Measurements from ENCODE around the gene AGA. TPM values are rescaled to one million over a fixed set of nuclear protein-coding genes. Genes with fewer than 3 reads are reported as not detected.
A peak's percentile ranks its signal among the peaks of the same experiment; 100 is the strongest.

Gene AGA
- total RNA-seq (2021) (13.8 and 17.0 TPM in 2 replicates), Bru-seq, nascent RNA (percentile 64 among the genes with signal in this experiment), BruChase-seq, experiment 1, labeled RNA remaining after a 2-hour chase (percentile 58 among the genes with signal in this experiment), BruChase-seq, experiment 2, labeled RNA remaining after a 6-hour chase (percentile 71 among the genes with signal in this experiment)
- long read RNA-seq, transcript AGA-201 (9 exons, 2,107 nt), result major isoform, 27 of 33 reads
- long read RNA-seq, partial matches to known transcripts, result 2 of 33 reads
- long read RNA-seq, other reads (novel, unspliced or antisense), result 4 of 33 reads

GRCh38 chr4:177441803-177442622, at the start of gene AGA:
Gene AGA (minus strand): TSS chr4:177442437. CDS start chr4:177442375, 62 bp downstream.
- Histone ChIP-seq H3K4me2 (peak within 1 kb of the TSS; percentile 97), H4K20me1 (ENCODE audit: insufficient read depth) (no peaks in the 10 kb centered on the region), H2AFZ (peak within 1 kb of the TSS; percentile 96), H3K27me3 (ENCODE audit: insufficient read depth, low read depth) (no peaks in the 10 kb centered on the region), H3K27ac (peak within 1 kb of the TSS; percentile 92), H3K9me3 (ENCODE audit: insufficient read depth, low read depth) (no peaks in the 10 kb centered on the region), H3K79me2 (ENCODE audit: low read depth) (no peaks in the 10 kb centered on the region), H3K36me3 (ENCODE audit: low read depth) (no peaks in the 10 kb centered on the region), H3K4me3 (peak within 1 kb of the TSS; percentile 91), H3K4me1 (replicated peaks; ENCODE audit: insufficient read depth) (peaks cover 16% of the 10 kb centered on the region), H3F3A (ENCODE audit: insufficient read depth, low read depth) (peaks cover 6% of the 10 kb centered on the region; the same call in 1 of the 2 replicates), H3K9me2 (ENCODE audit: insufficient read depth) (no peaks in the 10 kb centered on the region)
- DNase-seq, result peak; percentile 71 to 92
- intact Hi-C loops (cut with micrococcal nuclease; ENCODE audit: unreplicated experiment), result loop anchor here (1.0 to 2.0 kb wide), 3 partner anchors 69 to 647 kb away; no protein-coding TSS in a partner anchor
- CTCF ChIA-PET, result no interaction called here
- TF ChIP-seq EZH2 (IDR thresholded peaks at IDR 0.05; ENCODE audit: low read depth) (no peak), CTCF (conservative IDR thresholded peaks at IDR 0.05) (no peak)
- POLR2A ChIA-PET (ENCODE audit: unreplicated experiment), result interaction anchor here (0.6 to 0.8 kb wide), 5 partner anchors 55 to 1137 kb away, joined by 3 to 8 read pairs (median 3); no protein-coding TSS in a partner anchor
- TSS peak; percentile 83 for BruUV-seq (replicated peaks)

GRCh38 chr4:177492022-177492421, 49.8 kb upstream of the AGA start:
- Histone ChIP-seq H3F3A (ENCODE audit: insufficient read depth, low read depth) (no peaks in the 10 kb centered on the region), H2AFZ (no peak overlapping the region), H3K36me3 (ENCODE audit: low read depth) (no peaks in the 10 kb centered on the region), H3K27ac (no peak overlapping the region), H3K27me3 (ENCODE audit: insufficient read depth, low read depth) (no peaks in the 10 kb centered on the region), H3K4me3 (no peak overlapping the region), H3K4me1 (replicated peaks; ENCODE audit: insufficient read depth) (no peaks in the 10 kb centered on the region), H3K79me2 (ENCODE audit: low read depth) (no peaks in the 10 kb centered on the region), H3K4me2 (no peak overlapping the region), H3K9me3 (ENCODE audit: insufficient read depth, low read depth) (no peaks in the 10 kb centered on the region), H3K9me2 (ENCODE audit: insufficient read depth) (no peaks in the 10 kb centered on the region), H4K20me1 (ENCODE audit: insufficient read depth) (no peaks in the 10 kb centered on the region)
- CTCF ChIA-PET, result no interaction called here
- no peak for DNase-seq
- TF ChIP-seq EZH2 (IDR thresholded peaks at IDR 0.05; ENCODE audit: low read depth) (no peak), CTCF (conservative IDR thresholded peaks at IDR 0.05) (no peak)
- no TSS peak for BruUV-seq (replicated peaks)
- POLR2A ChIA-PET (ENCODE audit: unreplicated experiment), result no interaction called here
- intact Hi-C loops (cut with micrococcal nuclease; ENCODE audit: unreplicated experiment), result no loop called here

- H3K79me2 ChIP-seq (ENCODE audit: low read depth), result no peaks in the 10 kb centered on the region
- no TSS peak for BruUV-seq (replicated peaks)
- no peaks in the 10 kb centered on the region for H3K27me3 ChIP-seq (ENCODE audit: insufficient read depth, low read depth)
- no peak for DNase-seq
- intact Hi-C loops (cut with micrococcal nuclease; ENCODE audit: unreplicated experiment), result no loop called here
- POLR2A ChIA-PET (ENCODE audit: unreplicated experiment), result no interaction called here
- CTCF ChIA-PET, result no interaction called here
- H4K20me1 ChIP-seq (ENCODE audit: insufficient read depth), result no peaks in the 10 kb centered on the region
- H3K27ac ChIP-seq, result no peak overlapping the region
- H3K9me3 ChIP-seq (ENCODE audit: insufficient read depth, low read depth), result no peaks in the 10 kb centered on the region
- TF ChIP-seq CTCF (conservative IDR thresholded peaks at IDR 0.05) (no peak), EZH2 (IDR thresholded peaks at IDR 0.05; ENCODE audit: low read depth) (no peak)
- H3K9me2 ChIP-seq (ENCODE audit: insufficient read depth), result no peaks in the 10 kb centered on the region
- no peak overlapping the region for H3K4me2 ChIP-seq
- H3K36me3 ChIP-seq (ENCODE audit: low read depth), result no peaks in the 10 kb centered on the region
- H3F3A ChIP-seq (ENCODE audit: insufficient read depth, low read depth), result no peaks in the 10 kb centered on the region
- H3K4me1 ChIP-seq (replicated peaks; ENCODE audit: insufficient read depth), result no peaks in the 10 kb centered on the region
- no peak overlapping the region for H3K4me3 ChIP-seq
- H2AFZ ChIP-seq, result no peak overlapping the region
These were observed 48.5 kb upstream of the AGA start for GRCh38 chr4:177490769-177491168.
